Fibroblast of gingiva (primary cell): ENCODE data around the gene KREMEN2.

ENCODE experiments used
- DNase-seq: peaks from one replicate; pipeline ENCODE4 v3.0.0-alpha.2; 2011; ENCODE audit warnings: low read depth

The KREMEN2 gene

GRCh38 chr16:2964475-2965336 lies 631 bp downstream of the KREMEN2 start:
- no peak for DNase-seq

GRCh38 chr16:2966043-2966807 lies 2.1 kb downstream of the KREMEN2 start:
- no peak for DNase-seq

GRCh38 chr16:2966808-2967191 lies 2.7 kb downstream of the KREMEN2 start:
- no peak for DNase-seq

- DNase-seq, result no peak
Measured at GRCh38 chr16:2967211-2967631, 3.1 kb downstream of the KREMEN2 start.

- no peak for DNase-seq
Measured at GRCh38 chr16:2967721-2968161, 3.7 kb downstream of the KREMEN2 start.

GRCh38 chr16:2968368-2968737 lies 4.3 kb downstream of the KREMEN2 start:
- no peak for DNase-seq

GRCh38 chr16:2968738-2969544 lies 4.9 kb downstream of the KREMEN2 start, which contains the start of gene PAQR4:
PAQR4 (plus strand) TSS chr16:2969348; CDS start chr16:2969675, 327 bp downstream.
- DNase-seq, result peak; percentile 79

- peak; percentile 33 for DNase-seq
Measured at GRCh38 chr16:2969545-2970521, 5.8 kb downstream of the KREMEN2 start.

GRCh38 chr16:2970563-2970962 lies 6.5 kb downstream of the KREMEN2 start:
- DNase-seq, result no peak

GRCh38 chr16:2971134-2971984 lies 7.3 kb downstream of the KREMEN2 start:
- no peak for DNase-seq

GRCh38 chr16:2971985-2972784 lies 8.1 kb downstream of the KREMEN2 start:
- DNase-seq, result no peak

GRCh38 chr16:2973093-2973492 lies 9.0 kb downstream of the KREMEN2 start:
- DNase-seq, result no peak

GRCh38 chr16:2973605-2974318 lies 9.7 kb downstream of the KREMEN2 start:
- no peak for DNase-seq

GRCh38 chr16:2974319-2975056 lies 10.4 kb downstream of the KREMEN2 start:
- DNase-seq, result no peak

GRCh38 chr16:2975161-2975795 lies 11.2 kb downstream of the KREMEN2 start:
- DNase-seq, result no peak

GRCh38 chr16:2976201-2976600 lies 12.1 kb downstream of the KREMEN2 start:
- DNase-seq, result no peak

GRCh38 chr16:2976673-2977072 lies 12.6 kb downstream of the KREMEN2 start:
- no peak for DNase-seq
